Neuronal stem cell (in vitro differentiated cells): ENCODE data around the gene CHST11.

Experiments
- DNase-seq: peaks from one replicate; pipeline ENCODE4 v3.0.0-alpha.2; 2013; ENCODE audit warnings: low spot score
- H2AFZ ChIP-seq: one replicate; pipeline ENCODE4 v1.6.1; 2013; ENCODE audit warnings: mild to moderate bottlenecking, low read length, inconsistent platforms
- H2AK5ac ChIP-seq: 2 replicates; pipeline ENCODE4 v1.6.1; 2013; ENCODE audit warnings: low read depth, mild to moderate bottlenecking, inconsistent platforms, low read length, moderate library complexity, mixed read lengths
- H2BK120ac ChIP-seq: 2 replicates; pipeline ENCODE4 v1.6.1; 2013; ENCODE audit warnings: low read depth, mild to moderate bottlenecking, inconsistent platforms, low read length, moderate library complexity, mixed read lengths
- H2BK12ac ChIP-seq: one replicate; pipeline ENCODE4 v1.6.1; 2013; ENCODE audit warnings: low read length, inconsistent platforms
- H2BK15ac ChIP-seq: 2 replicates; pipeline ENCODE4 v1.6.1; 2013; ENCODE audit warnings: mild to moderate bottlenecking, low read length, inconsistent platforms, mixed read lengths
- H2BK5ac ChIP-seq: one replicate; pipeline ENCODE4 v1.6.1; 2013; ENCODE audit warnings: inconsistent platforms, mild to moderate bottlenecking, low read length, moderate library complexity
- H3K14ac ChIP-seq: one replicate; pipeline ENCODE4 v1.6.1; 2013; ENCODE audit warnings: low read length, inconsistent platforms
- H3K18ac ChIP-seq: 2 replicates; pipeline ENCODE4 v1.6.1; 2013; ENCODE audit warnings: low read length, inconsistent platforms
- H3K23ac ChIP-seq: 2 replicates; pipeline ENCODE4 v1.6.1; 2013; ENCODE audit warnings: low read depth, mild to moderate bottlenecking, mixed read lengths, low read length, inconsistent platforms; ENCODE audit not compliant: poor library complexity
- H3K27ac ChIP-seq: replicated peaks from 3 replicates; pipeline ENCODE4 v1.5.1; 2013; ENCODE audit warnings: low read length, inconsistent platforms
- H3K27me3 ChIP-seq, 3 experiments: 2 replicates each; pipeline ENCODE4 v1.6.1; 2013; ENCODE audit warnings: low read length in 3 of 3, mild to moderate bottlenecking in 2 of 3, inconsistent platforms in 1 of 3, low read depth in 1 of 3, mixed read lengths in 1 of 3, moderate library complexity in 1 of 3; ENCODE audit not compliant: control insufficient read depth in 3 of 3, insufficient read depth in 3 of 3
- H3K36me3 ChIP-seq, 2 donors: replicated peaks in 1 of 2; 2 replicates each; pipeline ENCODE4 v1.6.1; 2013; ENCODE audit warnings: low read length in 2 of 2; ENCODE audit not compliant: control insufficient read depth in 2 of 2, insufficient read depth in 2 of 2
- H3K4ac ChIP-seq: 2 replicates; pipeline ENCODE4 v1.6.1; 2013; ENCODE audit warnings: inconsistent platforms, mild to moderate bottlenecking, low read length, moderate library complexity
- H3K4me1 ChIP-seq, 2 donors: 1 replicate in 1 of 2; 2 replicates in 1 of 2; pipeline ENCODE4 v1.6.1; 2013; ENCODE audit warnings: low read length in 2 of 2, low read depth in 1 of 2; ENCODE audit not compliant: control insufficient read depth in 2 of 2, insufficient read depth in 1 of 2
- H3K4me2 ChIP-seq: one replicate; pipeline ENCODE4 v1.6.1; 2013; ENCODE audit warnings: mild to moderate bottlenecking, low read length, inconsistent platforms; ENCODE audit not compliant: insufficient read depth, poor library complexity, severe bottlenecking
- H3K4me3 ChIP-seq, 2 donors: 2 replicates each; pipeline ENCODE4 v1.5.1; 2013; ENCODE audit warnings: low read length in 2 of 2, mild to moderate bottlenecking in 2 of 2, inconsistent platforms in 1 of 2, moderate library complexity in 1 of 2
- H3K79me1 ChIP-seq: one replicate; pipeline ENCODE4 v1.6.1; 2013; ENCODE audit warnings: low read depth, mild to moderate bottlenecking, inconsistent platforms, low read length, moderate library complexity
- H3K9ac ChIP-seq: one replicate; pipeline ENCODE4 v1.6.1; 2013; ENCODE audit warnings: mild to moderate bottlenecking, low read depth, low read length, inconsistent platforms; ENCODE audit not compliant: poor library complexity
- H3K9me3 ChIP-seq, 2 donors: replicated peaks in 1 of 2; 2 replicates each; pipeline versions ENCODE3 to v1.6.1; 2013; ENCODE audit warnings: low read length in 2 of 2, mild to moderate bottlenecking in 2 of 2, inconsistent platforms in 1 of 2, low read depth in 1 of 2, mixed read lengths in 1 of 2, moderate library complexity in 1 of 2; ENCODE audit not compliant: control insufficient read depth in 2 of 2, insufficient read depth in 1 of 2
- H4K8ac ChIP-seq: one replicate; pipeline ENCODE4 v1.6.1; 2013; ENCODE audit warnings: low read depth, mild to moderate bottlenecking, inconsistent platforms, low read length, moderate library complexity
- H4K91ac ChIP-seq: one replicate; pipeline ENCODE4 v1.6.1; 2013; ENCODE audit warnings: low read length, low read depth, mild to moderate bottlenecking, inconsistent platforms; ENCODE audit not compliant: poor library complexity
- WGBS, 2 donors: extraction: QIAGEN DNeasy Blood & Tissue Kit; methylation state at CpG; one replicate each; pipeline ENCODE4 v1.1.7; 2013; ENCODE audit warnings: missing lambda C conversion rate in 2 of 2, mixed read lengths in 1 of 2; ENCODE audit not compliant: insufficient read length in 2 of 2, insufficient replicate concordance in 1 of 2; ENCODE audit errors: extremely low coverage in 2 of 2; 5-methylcytosine and 5-hydroxymethylcytosine counted together

CHST11 gene

DNA sequence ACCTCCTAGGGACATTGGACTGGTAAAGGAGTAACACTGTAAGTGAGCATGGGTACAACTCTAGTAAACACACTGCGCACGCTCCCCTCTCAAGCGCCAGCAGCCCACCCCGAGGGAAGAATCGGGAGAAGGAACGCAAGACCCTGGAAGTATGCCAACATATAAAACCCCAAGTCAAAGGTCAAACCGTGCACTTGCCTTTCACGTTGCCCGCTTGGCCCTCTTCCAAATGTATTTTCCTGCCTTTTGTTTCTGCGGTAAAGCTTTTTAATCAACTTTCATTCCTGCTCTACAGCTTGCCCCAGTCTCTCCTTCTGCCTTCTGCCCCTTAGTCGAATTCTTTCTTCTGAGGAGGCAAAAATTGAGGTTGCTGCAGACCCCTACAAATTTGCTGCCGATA lies 17.6 kb upstream of the CHST11 start:
- DNase-seq = no peak
- peaks cover 0 to 27% (median 0%) of the 10 kb centered on the region in 3 experiments for H3K27me3 ChIP-seq
- no peak overlapping the region for H3K4me3 ChIP-seq

DNA sequence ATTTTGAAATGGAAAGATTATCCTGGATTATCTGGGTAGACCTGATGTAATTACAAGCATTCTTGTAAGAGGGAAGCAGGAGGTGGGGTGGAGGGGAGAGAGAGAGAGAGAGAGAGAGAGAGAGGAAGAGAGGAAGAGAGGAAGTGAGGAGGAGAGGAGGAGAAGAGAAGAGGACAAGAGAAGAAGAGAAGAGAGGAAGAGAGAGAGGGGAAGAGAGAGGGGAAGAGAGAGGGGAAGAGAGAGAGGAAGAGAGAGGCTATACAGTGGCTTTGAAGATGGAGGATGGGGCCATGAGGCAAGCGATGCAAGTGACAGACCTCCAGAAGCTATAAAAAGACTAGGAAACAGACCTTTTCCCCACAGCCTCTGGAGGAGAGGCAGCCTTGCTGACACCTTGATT lies 13.7 kb upstream of the CHST11 start:
- no peak overlapping the region for H2BK12ac ChIP-seq
- H2BK5ac ChIP-seq = no peak overlapping the region
- H3K4ac ChIP-seq = no peak overlapping the region
- no peaks in the 10 kb centered on the region for H3K79me1 ChIP-seq
- H3K23ac ChIP-seq = no peak overlapping the region
- H3K18ac ChIP-seq = no peak overlapping the region
- no peak overlapping the region for H3K4me3 ChIP-seq
- no peak for DNase-seq
- H4K91ac ChIP-seq = no peak overlapping the region
- peaks cover 0 to 40% (median 0%) of the 10 kb centered on the region in 3 experiments for H3K27me3 ChIP-seq
- no peaks in the 10 kb centered on the region for H3K9me3 ChIP-seq
- no peak overlapping the region for H2AFZ ChIP-seq
- H3K4me2 ChIP-seq = no peak overlapping the region
- H2AK5ac ChIP-seq = no peak overlapping the region
- peaks cover 2 to 7% of the 10 kb centered on the region in 2 donors for H3K4me1 ChIP-seq
- no peaks in the 10 kb centered on the region for H3K36me3 ChIP-seq
- no peak overlapping the region for H2BK15ac ChIP-seq
- no peak overlapping the region for H3K27ac ChIP-seq
- H4K8ac ChIP-seq = no peak overlapping the region
- no peak overlapping the region for H3K14ac ChIP-seq
- H2BK120ac ChIP-seq = no peak overlapping the region
- no peak overlapping the region for H3K9ac ChIP-seq
- no CpG with 5 or more reads among the region's 1 CpG for WGBS, 2 donors

More for the DNA sequence above, 17.6 kb upstream of the CHST11 start:
- H3K36me3 ChIP-seq = no peaks in the 10 kb centered on the region
- H3K79me1 ChIP-seq = no peaks in the 10 kb centered on the region
- H2AK5ac ChIP-seq = no peak overlapping the region
- H2BK12ac ChIP-seq = no peak overlapping the region
- H2BK15ac ChIP-seq = no peak overlapping the region
- no peak overlapping the region for H3K4ac ChIP-seq
- no peak overlapping the region for H2AFZ ChIP-seq
- no peaks in the 10 kb centered on the region for H3K9me3 ChIP-seq
- peaks cover 1 to 5% of the 10 kb centered on the region in 2 donors for H3K4me1 ChIP-seq
- H3K4me2 ChIP-seq = no peak overlapping the region
- no peak overlapping the region for H3K23ac ChIP-seq
- no peak overlapping the region for H3K14ac ChIP-seq
- WGBS, 2 donors = no CpG with 5 or more reads among the region's 12 CpGs
- no peak overlapping the region for H3K18ac ChIP-seq
- H3K9ac ChIP-seq = no peak overlapping the region
- H2BK5ac ChIP-seq = no peak overlapping the region
- no peak overlapping the region for H2BK120ac ChIP-seq
- no peak overlapping the region for H4K8ac ChIP-seq
- H4K91ac ChIP-seq = no peak overlapping the region
- H3K27ac ChIP-seq = no peak overlapping the region

DNA sequence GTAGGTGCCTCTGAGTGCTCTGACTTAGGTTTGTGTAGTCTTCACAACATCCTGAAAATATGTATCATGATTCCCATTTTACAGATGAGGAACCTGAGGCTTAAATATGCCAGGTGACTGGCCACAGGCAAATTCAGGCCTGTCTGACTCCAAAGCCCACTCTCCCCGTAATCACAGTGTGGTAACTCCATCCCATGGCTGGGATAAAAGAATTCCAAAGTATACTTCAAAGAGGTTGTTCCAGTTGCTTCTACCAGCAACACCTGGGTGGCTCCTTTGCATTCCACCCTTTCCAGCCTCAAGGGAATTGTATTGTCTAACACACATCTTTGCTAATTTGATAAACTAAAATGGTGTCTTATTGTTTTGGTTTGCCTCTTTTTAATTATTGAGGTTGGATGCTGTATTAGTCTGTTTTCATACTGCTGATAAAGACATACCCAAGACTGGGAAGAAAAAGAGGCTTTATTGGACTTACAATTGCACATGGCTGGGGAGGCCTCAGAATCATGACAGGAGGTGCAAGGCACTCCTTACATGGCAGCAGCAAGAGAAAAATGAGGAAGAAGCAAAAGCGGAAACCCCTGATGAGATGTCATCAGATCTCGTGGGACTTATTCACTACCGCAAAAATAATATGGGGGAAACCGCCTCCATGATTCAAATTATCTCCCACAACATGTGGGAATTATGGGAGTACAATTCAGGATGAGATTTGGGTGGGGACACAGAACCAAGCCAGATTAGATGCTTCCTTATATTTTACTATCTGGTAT lies 9.9 kb upstream of the CHST11 start:
- Histone ChIP-seq H3K4me1 (peaks cover 2% of the 10 kb centered on the region in 2 donors), H4K8ac (no peak overlapping the region), H2BK12ac (no peak overlapping the region), H2BK5ac (no peak overlapping the region), H3K4me3 (no peak overlapping the region), H2AFZ (no peak overlapping the region), H3K27ac (no peak overlapping the region), H3K18ac (no peak overlapping the region), H3K14ac (no peak overlapping the region), H3K36me3 (no peaks in the 10 kb centered on the region), H2AK5ac (no peak overlapping the region), H2BK15ac (no peak overlapping the region), H3K4ac (no peak overlapping the region), H4K91ac (no peak overlapping the region), H3K9me3 (peaks cover 0 to 3% of the 10 kb centered on the region in 2 donors), H3K27me3 (peaks cover 0 to 35% (median 0%) of the 10 kb centered on the region in 3 experiments), H3K9ac (no peak overlapping the region), H3K4me2 (no peak overlapping the region), H2BK120ac (no peak overlapping the region), H3K23ac (no peak overlapping the region), H3K79me1 (no peaks in the 10 kb centered on the region)
- WGBS, 2 donors = no CpG with 5 or more reads among the region's 5 CpGs
- DNase-seq = no peak

DNA sequence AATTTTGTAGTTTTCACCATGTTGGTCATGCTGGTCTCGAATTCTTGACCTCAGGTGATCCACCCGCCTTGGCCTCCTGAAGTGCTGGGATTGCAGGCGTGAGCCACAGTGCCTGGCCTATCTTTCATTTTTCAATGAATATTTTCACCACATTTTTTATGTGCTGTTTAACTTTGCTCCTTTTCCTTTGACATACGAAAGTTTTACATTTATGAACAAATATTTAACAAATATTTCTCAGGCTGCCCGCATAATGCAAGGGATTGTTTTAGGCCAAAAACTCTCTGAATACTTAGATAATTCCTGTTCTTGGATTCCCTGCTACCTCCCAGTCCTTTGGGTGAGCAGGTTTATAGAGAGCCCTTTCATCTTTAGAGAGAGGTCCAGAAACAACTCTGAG lies 8.7 kb upstream of the CHST11 start:
- no peaks in the 10 kb centered on the region for H3K79me1 ChIP-seq
- WGBS, 2 donors = no CpG with 5 or more reads among the region's 5 CpGs
- no peak overlapping the region for H3K23ac ChIP-seq

More for the DNA sequence above, 8.7 kb upstream of the CHST11 start:
- no peak overlapping the region for H2BK15ac ChIP-seq
- H2BK120ac ChIP-seq = no peak overlapping the region
- H2BK5ac ChIP-seq = no peak overlapping the region
- no peak overlapping the region for H3K18ac ChIP-seq
- H3K4ac ChIP-seq = no peak overlapping the region
- no peak overlapping the region for H3K9ac ChIP-seq
- H4K8ac ChIP-seq = no peak overlapping the region
- no peak overlapping the region for H3K27ac ChIP-seq
- H2BK12ac ChIP-seq = no peak overlapping the region
- no peak for DNase-seq
- H2AK5ac ChIP-seq = no peak overlapping the region
- H3K14ac ChIP-seq = no peak overlapping the region
- no peak overlapping the region for H2AFZ ChIP-seq
- peaks cover 0 to 33% (median 0%) of the 10 kb centered on the region in 3 experiments for H3K27me3 ChIP-seq
- H3K4me1 ChIP-seq = peaks cover 2% of the 10 kb centered on the region in 2 donors
- no peak overlapping the region for H3K4me2 ChIP-seq
- H3K9me3 ChIP-seq = peaks cover 0 to 3% of the 10 kb centered on the region in 2 donors
- no peak overlapping the region for H4K91ac ChIP-seq
- no peaks in the 10 kb centered on the region for H3K36me3 ChIP-seq
- no peak overlapping the region for H3K4me3 ChIP-seq
